Gastroesophageal sphincter (tissue), 4 donors: ENCODE measurements around the gene SPRY2. TPM values are rescaled to one million over a fixed set of nuclear protein-coding genes. Genes with fewer than 3 reads are reported as not detected.

Experiments used
- ATAC-seq: fragments of 150-250 bp; one replicate; pipeline ENCODE4 v1.9.1; 2016; ENCODE audit warnings: mild to moderate bottlenecking, moderate library complexity
- H3K27ac ChIP-seq, 4 donors: fragments of 200-600 bp; sonication (generic) in 3 of 4; 1 replicate in 3 of 4; 2 replicates in 1 of 4; pipeline ENCODE4 v1.5.1; 2016 to 2019
- H3K27me3 ChIP-seq: fragments of 200-600 bp; sonication (generic); one replicate; pipeline ENCODE4 v1.5.1; 2019
- H3K36me3 ChIP-seq, 2 donors: fragments of 200-600 bp; sonication (generic); one replicate each; pipeline ENCODE4 v1.5.1; 2019; ENCODE audit warnings: control low read depth in 1 of 2
- H3K4me1 ChIP-seq, 3 donors: fragments of 200-600 bp; sonication (generic); 1 replicate in 2 of 3; 2 replicates in 1 of 3; pipeline ENCODE4 v1.5.1; 2016 to 2019; ENCODE audit warnings: control low read depth in 2 of 3
- H3K4me3 ChIP-seq, 2 donors: fragments of 200-600 bp; sonication (generic); one replicate each; pipeline ENCODE4 v1.5.1; 2019; ENCODE audit warnings: mild to moderate bottlenecking in 1 of 2, moderate library complexity in 1 of 2
- H3K9me3 ChIP-seq, 3 donors: fragments of 200-600 bp; sonication (generic); one replicate each; pipeline ENCODE4 v1.5.1; 2017 to 2019; ENCODE audit warnings: control low read depth in 2 of 3
- EP300 ChIP-seq: sonication (generic); formaldehyde crosslinking; IDR thresholded peaks from one replicate; pipeline ENCODE4 v1.6.1; 2017; ENCODE audit warnings: antibody characterized with exemption, mild to moderate bottlenecking
- POLR2A ChIP-seq, 2 donors: fragments of 450-650 bp; IDR thresholded peaks; one replicate each; pipeline ENCODE4 v1.6.1; 2017; ENCODE audit warnings: antibody characterized with exemption in 2 of 2, mild to moderate bottlenecking in 2 of 2, moderate library complexity in 1 of 2
- POLR2AphosphoS5 ChIP-seq: sonication (generic); formaldehyde crosslinking; IDR thresholded peaks from one replicate; pipeline ENCODE4 v1.6.1; 2017; ENCODE audit warnings: antibody characterized with exemption
- WGBS, 2 donors: methylation state at CpG; one replicate each; pipeline ENCODE4 v1.1.5; 2018; ENCODE audit warnings: low coverage in 1 of 2; 5-methylcytosine and 5-hydroxymethylcytosine counted together
- total RNA-seq, 4 donors: library from RNA; depleted of rRNA; stranded (reverse); fragments of >200 nt; gene quantifications; one replicate each; pipeline ENCODE4 v1.1.0, GENCODE V29; 2016
- TF ChIP-seq, protein P1 (sequence below), 4 experiments: fragments of 200-600 bp in 2 of 4; fragments of 450-650 bp in 2 of 4; sonication (generic) in 1 of 4; IDR thresholded peaks; one replicate each; pipeline ENCODE4 v1.5.1; 2017 to 2019; ENCODE audit warnings: antibody characterized with exemption in 4 of 4, mild to moderate bottlenecking in 2 of 4, moderate library complexity in 2 of 4

The SPRY2 gene
- total RNA-seq, 4 donors from 2014 or later, result 32.5 to 49.1 (median 47.9) TPM

DNA sequence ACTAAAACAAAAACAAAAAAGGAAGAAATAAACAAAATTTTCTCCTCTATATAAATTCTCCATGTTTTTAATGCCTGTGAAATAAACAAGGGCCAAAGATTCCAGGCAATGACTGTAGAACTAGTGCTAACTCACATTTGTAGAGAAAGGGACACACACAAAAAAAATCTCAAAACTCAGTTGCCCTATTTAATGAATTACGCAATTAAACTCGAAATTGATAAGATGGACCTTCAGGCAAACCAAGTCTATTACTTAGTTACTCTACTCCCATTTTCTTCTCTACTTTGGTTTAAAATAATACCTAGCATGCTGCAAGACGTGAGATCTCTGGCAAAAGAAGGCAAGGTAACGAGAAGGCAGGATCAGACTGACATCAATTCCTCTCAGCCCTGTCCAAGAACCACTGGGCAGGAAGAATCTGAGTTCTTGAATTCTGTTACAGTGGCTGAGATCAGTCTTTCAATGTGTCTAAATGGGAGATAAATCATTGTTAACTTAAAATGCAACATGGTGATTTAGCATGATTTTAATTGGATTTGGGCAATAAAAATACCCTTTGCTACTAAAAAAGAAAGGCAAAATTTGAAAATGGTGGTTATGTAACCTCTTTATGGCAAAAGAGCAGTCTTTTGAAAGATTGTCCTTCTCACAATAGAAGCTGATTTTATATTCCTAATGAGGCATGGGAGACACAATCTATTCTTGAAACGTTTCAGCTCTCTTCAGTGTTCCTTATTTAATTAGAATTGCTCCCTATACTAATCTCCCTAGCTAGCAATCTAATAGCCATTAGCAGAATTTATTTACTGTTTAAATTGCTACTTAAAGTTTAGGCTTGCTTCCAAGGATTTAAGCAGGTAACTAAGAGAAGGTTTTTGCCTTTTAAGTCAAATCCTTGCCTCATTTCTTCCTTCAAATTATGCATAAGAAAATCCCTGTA is 25.9 kb downstream of the SPRY2 start:
- 86 to 88% methylated on average over 4 to 5 of the region's 5 CpGs for WGBS, 2 donors
- H3K9me3 ChIP-seq, result no peaks in the 10 kb centered on the region
- no peaks in the 10 kb centered on the region for H3K27me3 ChIP-seq
- H3K36me3 ChIP-seq, result no peaks in the 10 kb centered on the region
- H3K27ac ChIP-seq, result no peak overlapping the region
- no peak for ATAC-seq
- no peaks in the 10 kb centered on the region for H3K4me1 ChIP-seq
- TF ChIP-seq POLR2A (IDR thresholded peaks at IDR 0.05), result no peak
- no peak for TF ChIP-seq POLR2AphosphoS5
- TF ChIP-seq, protein P1, sequence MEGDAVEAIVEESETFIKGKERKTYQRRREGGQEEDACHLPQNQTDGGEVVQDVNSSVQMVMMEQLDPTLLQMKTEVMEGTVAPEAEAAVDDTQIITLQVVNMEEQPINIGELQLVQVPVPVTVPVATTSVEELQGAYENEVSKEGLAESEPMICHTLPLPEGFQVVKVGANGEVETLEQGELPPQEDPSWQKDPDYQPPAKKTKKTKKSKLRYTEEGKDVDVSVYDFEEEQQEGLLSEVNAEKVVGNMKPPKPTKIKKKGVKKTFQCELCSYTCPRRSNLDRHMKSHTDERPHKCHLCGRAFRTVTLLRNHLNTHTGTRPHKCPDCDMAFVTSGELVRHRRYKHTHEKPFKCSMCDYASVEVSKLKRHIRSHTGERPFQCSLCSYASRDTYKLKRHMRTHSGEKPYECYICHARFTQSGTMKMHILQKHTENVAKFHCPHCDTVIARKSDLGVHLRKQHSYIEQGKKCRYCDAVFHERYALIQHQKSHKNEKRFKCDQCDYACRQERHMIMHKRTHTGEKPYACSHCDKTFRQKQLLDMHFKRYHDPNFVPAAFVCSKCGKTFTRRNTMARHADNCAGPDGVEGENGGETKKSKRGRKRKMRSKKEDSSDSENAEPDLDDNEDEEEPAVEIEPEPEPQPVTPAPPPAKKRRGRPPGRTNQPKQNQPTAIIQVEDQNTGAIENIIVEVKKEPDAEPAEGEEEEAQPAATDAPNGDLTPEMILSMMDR (IDR thresholded peaks at IDR 0.05), result no peak
- TF ChIP-seq EP300, result no peak
- no peak overlapping the region for H3K4me3 ChIP-seq

DNA sequence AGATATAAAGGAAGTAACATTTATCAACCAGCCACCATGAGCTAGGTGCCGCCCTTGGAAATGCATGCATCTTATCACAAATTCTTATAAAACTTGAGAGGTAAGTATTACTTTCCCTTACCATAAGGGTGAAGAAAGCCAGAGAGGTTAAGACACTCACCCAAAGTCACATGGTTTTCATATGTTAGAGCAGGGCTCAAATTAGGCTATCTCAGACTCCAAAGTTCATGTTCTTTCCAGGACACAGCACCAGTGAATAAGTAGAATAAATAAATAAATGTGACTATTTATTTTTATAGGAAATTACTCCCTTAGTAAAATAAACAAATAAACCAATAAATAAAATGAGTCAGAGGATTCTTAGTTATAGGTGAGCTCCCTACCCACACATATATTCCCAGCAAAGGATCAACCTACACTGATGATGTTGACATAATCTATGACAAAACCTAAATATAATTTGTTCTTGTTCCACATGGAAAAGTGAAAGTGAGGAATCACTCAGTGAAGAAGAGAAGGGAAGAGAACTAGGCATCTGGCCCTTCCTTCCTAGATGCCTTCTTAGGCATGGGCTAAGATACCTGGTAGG is 27.2 kb downstream of the SPRY2 start:
- Histone ChIP-seq H3K27me3 (no peaks in the 10 kb centered on the region), H3K4me1 (no peaks in the 10 kb centered on the region), H3K27ac (no peak overlapping the region), H3K4me3 (no peak overlapping the region), H3K9me3 (no peaks in the 10 kb centered on the region), H3K36me3 (no peaks in the 10 kb centered on the region)
- TF ChIP-seq EP300 (no peak), POLR2A (IDR thresholded peaks at IDR 0.05) (no peak), POLR2AphosphoS5 (no peak)
- TF ChIP-seq, protein P1 (IDR thresholded peaks at IDR 0.05), result no peak
- no peak for ATAC-seq
- 100% methylated on average over 1 of the region's 1 CpG for WGBS, 2 donors

DNA sequence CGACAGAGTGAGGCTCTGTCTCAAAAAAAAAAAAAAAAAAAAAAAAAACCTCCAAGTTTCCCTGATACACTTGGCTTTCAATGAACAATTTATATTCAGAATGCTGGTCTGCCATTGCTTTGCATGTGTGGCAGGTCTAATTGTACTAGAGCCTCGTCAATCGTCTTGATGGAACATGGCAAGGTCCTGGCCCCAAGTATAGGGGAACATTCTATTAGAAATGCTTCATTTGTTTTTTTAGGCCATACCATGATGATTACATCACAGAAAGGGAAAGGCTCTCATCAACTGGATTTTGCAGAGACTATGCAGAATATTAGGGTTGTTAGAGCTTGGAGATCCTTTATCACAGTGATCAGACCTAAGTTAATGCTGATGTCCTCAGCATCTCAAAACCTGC is 28.0 kb downstream of the SPRY2 start:
- no peaks in the 10 kb centered on the region for H3K36me3 ChIP-seq
- no peak for ATAC-seq
- 75 to 90% methylated on average over 2 of the region's 3 CpGs for WGBS, 2 donors
- H3K9me3 ChIP-seq, result no peaks in the 10 kb centered on the region
- TF ChIP-seq POLR2AphosphoS5 (no peak), POLR2A (IDR thresholded peaks at IDR 0.05) (no peak), EP300 (no peak)
- TF ChIP-seq, protein P1 (IDR thresholded peaks at IDR 0.05), result no peak
- H3K27ac ChIP-seq, result no peak overlapping the region
- no peak overlapping the region for H3K4me3 ChIP-seq
- H3K4me1 ChIP-seq, result no peaks in the 10 kb centered on the region
- H3K27me3 ChIP-seq, result no peaks in the 10 kb centered on the region

DNA sequence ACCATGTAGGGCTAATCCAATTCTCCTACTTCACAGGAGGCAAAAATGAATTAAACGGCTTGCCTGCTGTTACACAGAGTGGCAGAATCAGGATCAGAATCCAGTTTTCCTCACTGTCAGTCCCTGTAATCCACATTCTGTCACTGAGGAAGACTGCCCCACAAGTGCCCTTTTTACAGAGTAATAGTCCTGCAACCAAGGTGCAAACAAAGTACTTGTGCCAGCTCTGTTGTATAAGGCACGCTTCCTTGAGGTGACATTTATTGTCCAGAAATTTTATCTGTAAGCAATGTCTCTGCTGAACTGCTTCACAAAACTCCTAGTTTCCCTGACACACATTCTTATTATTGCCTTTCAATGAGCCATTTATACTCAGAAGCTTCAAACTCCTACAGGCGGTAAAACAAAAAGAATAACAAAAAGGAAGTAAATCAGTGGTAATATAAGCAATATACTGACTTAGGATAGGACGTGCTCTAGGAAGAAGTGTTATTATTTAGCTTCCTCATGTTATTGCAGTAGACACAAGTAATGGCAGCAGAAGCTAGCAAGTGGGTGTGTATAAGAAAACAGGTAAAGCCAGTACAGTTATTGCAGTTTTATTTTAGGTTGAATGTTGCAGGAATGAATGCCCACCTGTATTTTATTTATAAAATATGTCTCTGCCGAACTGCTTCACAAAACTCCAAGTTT is 28.8 kb downstream of the SPRY2 start:
- no peak overlapping the region for H3K4me3 ChIP-seq

More for the DNA sequence above, 28.8 kb downstream of the SPRY2 start:
- Histone ChIP-seq H3K36me3 (no peaks in the 10 kb centered on the region), H3K27ac (no peak overlapping the region), H3K4me1 (peaks cover 0 to 5% (median 0%) of the 10 kb centered on the region in 3 donors), H3K27me3 (no peaks in the 10 kb centered on the region), H3K9me3 (no peaks in the 10 kb centered on the region)
- WGBS, 2 donors, result 62 to 78% methylated on average over 5 of the region's 5 CpGs
- ATAC-seq, result no peak
- TF ChIP-seq EP300 (no peak), POLR2AphosphoS5 (no peak), POLR2A (IDR thresholded peaks at IDR 0.05) (no peak)
- TF ChIP-seq, protein P1 (IDR thresholded peaks at IDR 0.05), result no peak
